AG10803 (cell line): ENCODE data around the gene TTF2.

ENCODE experiments used
- DNase-seq: peaks from one replicate; pipeline ENCODE4 v3.0.0; 2010; ENCODE audit warnings: low read depth
- H3K4me3 ChIP-seq: 2 replicates; pipeline ENCODE4 v1.5.1; 2011; ENCODE audit warnings: mild to moderate bottlenecking, low read length, control low read depth
- CTCF ChIP-seq: conservative IDR thresholded peaks from 2 replicates; pipeline ENCODE4 v1.5.1; 2011; ENCODE audit warnings: mild to moderate bottlenecking, low read length, control low read depth, inconsistent platforms

The TTF2 gene

GRCh38 chr1:117069220-117069844 lies 9.2 kb downstream of the TTF2 start:
- no peak overlapping the region for H3K4me3 ChIP-seq
- DNase-seq, result no peak
- TF ChIP-seq CTCF, result no peak; the same call in 1 of the 2 replicates

GRCh38 chr1:117070124-117070523 lies 10.0 kb downstream of the TTF2 start:
- DNase-seq, result peak; percentile 32
- no peak overlapping the region for H3K4me3 ChIP-seq
- TF ChIP-seq CTCF, result no peak

GRCh38 chr1:117076648-117077047 lies 16.5 kb downstream of the TTF2 start:
- DNase-seq, result no peak
- TF ChIP-seq CTCF, result no peak
- H3K4me3 ChIP-seq, result no peak overlapping the region

DNA sequence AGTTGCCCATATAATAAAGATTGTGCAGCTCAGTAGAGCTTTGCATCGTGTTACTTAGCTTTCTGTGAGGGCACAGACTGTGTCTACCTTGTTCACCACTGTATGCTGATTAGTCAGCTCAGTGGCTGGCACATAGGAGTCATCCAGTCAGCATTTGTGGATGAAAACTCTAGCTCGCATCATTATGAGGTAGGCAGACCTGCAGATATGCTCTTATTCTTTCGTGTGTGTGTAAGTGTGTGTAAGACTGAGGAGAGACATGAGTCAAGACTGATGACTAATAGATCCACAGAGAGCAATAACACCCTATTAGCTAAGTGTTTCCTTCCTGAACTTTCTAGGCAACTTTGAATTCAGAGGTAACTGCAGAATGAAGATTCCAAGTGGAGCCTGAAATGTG lies 17.1 kb downstream of the TTF2 start:
- no peak for TF ChIP-seq CTCF
- H3K4me3 ChIP-seq, result no peak overlapping the region
- DNase-seq, result peak; percentile 78

DNA sequence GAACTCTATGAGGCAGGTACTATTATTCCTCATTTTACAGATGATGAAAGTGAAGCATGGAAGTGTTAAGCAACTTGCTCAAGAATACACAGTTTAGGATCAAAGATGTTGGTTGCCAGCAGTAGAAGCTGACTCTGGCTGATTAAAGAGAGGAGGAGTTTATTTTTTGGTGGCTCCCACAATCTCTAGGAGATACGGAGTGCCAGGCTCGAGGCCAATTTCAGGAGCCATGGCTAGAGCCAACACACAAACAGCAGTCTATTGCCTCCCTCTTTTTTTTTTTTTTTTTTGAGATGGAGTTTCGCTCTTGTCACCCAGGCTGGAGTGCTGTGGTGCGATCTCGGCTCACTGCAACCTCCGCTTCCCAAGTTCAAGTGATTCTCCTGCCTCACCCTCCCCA lies 19.6 kb downstream of the TTF2 start:
- H3K4me3 ChIP-seq, result no peak overlapping the region
- no peak for TF ChIP-seq CTCF
- DNase-seq, result no peak

DNA sequence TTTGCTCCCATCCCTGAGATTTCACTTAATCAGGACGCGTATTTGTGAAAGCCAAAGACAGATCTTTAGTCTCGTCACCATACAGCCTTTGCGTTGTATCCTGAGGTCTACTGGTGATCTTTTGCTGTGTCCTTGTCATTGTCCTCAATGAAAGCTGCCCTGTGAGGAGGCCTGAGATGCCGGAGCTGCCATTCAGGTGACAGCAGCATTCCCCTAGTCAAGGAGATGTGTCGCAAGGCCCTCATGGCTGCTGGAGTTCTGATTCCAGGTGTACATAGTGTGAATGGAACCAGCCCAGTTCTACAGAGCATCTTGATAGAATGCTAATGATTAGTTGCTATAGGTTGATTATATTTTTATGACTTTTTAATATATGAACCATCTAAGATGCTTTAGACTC lies 24.1 kb downstream of the TTF2 start:
- H3K4me3 ChIP-seq, result no peak overlapping the region
- no peak for TF ChIP-seq CTCF
- no peak for DNase-seq

DNA sequence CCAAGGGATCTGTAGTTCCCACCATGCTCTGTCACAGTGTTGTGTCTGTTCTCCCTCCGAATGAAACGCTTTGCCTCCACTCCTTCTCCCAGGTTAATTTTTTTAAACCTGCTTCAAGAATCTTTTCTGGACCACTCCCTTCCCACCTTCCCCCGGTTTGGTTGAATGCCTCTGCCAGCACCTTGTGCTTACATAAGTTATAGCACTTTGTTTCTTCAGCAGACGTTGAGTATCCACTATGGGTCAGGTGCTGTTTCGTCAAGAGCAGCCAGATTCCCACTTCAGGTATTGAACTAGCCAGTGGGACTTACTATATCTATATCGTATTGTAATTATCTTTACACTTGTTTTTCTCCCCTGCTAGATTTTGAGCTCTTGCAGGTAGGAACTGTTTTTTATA lies 27.6 kb downstream of the TTF2 start:
- DNase-seq, result no peak
- H3K4me3 ChIP-seq, result no peak overlapping the region
- no peak for TF ChIP-seq CTCF
